HG03025 (cell line): ENCODE data around the gene PTPRJ.
"Not testable (repeated sequence)": the region's sequence is repeated elsewhere in the genome, so short reads cannot be mapped to it uniquely, and the experiment has no call there.

Experiments
- ATAC-seq: cut with Tn5 transposase; IDR thresholded peaks from one replicate; pipeline ENCODE4 v1.9.1; 2021; ENCODE audit warnings: mild to moderate bottlenecking, moderate library complexity; ENCODE audit not compliant: unreplicated experiment, low FRiP score

Gene PTPRJ

GRCh38 chr11:48013269-48013901 is 33.0 kb downstream of the PTPRJ start:
- ATAC-seq, result no peak

GRCh38 chr11:48014917-48015316 is 34.6 kb downstream of the PTPRJ start:
- no peak for ATAC-seq

GRCh38 chr11:48017105-48017830 is 36.9 kb downstream of the PTPRJ start:
- ATAC-seq, result no peak

GRCh38 chr11:48017831-48018527 is 37.6 kb downstream of the PTPRJ start:
- ATAC-seq, result no peak

GRCh38 chr11:48018528-48019216 is 38.3 kb downstream of the PTPRJ start:
- ATAC-seq, result no peak

GRCh38 chr11:48019217-48019584 is 38.8 kb downstream of the PTPRJ start:
- no peak for ATAC-seq

- no peak for ATAC-seq
Measured at GRCh38 chr11:48019595-48019994, 39.2 kb downstream of the PTPRJ start.

GRCh38 chr11:48020092-48020755 is 39.9 kb downstream of the PTPRJ start:
- peak; percentile 58 for ATAC-seq

- not testable (repeated sequence) for ATAC-seq
Measured at GRCh38 chr11:48021201-48021820, 41.0 kb downstream of the PTPRJ start.

GRCh38 chr11:48022445-48022844 is 42.1 kb downstream of the PTPRJ start:
- no peak for ATAC-seq

GRCh38 chr11:48023608-48024007 is 43.2 kb downstream of the PTPRJ start:
- not testable (repeated sequence) for ATAC-seq

GRCh38 chr11:48024635-48025071 is 44.3 kb downstream of the PTPRJ start:
- no peak for ATAC-seq

GRCh38 chr11:48025293-48025983 is 45.1 kb downstream of the PTPRJ start:
- no peak for ATAC-seq

GRCh38 chr11:48025984-48026340 is 45.6 kb downstream of the PTPRJ start:
- ATAC-seq, result no peak

- ATAC-seq, result no peak
Measured at GRCh38 chr11:48028914-48029680, 48.7 kb downstream of the PTPRJ start.

- ATAC-seq, result no peak
Measured at GRCh38 chr11:48029681-48030290, 49.4 kb downstream of the PTPRJ start.

- no peak for ATAC-seq
Measured at GRCh38 chr11:48031602-48032001, 51.2 kb downstream of the PTPRJ start.

- ATAC-seq, result no peak
Measured at GRCh38 chr11:48032721-48033120, 52.4 kb downstream of the PTPRJ start.
